HG03442 (cell line): ENCODE data around the gene COX7A2.
A peak's percentile ranks its signal among the peaks of the same experiment; 100 is the strongest.

Experiments used
- ATAC-seq: cut with Tn5 transposase; IDR thresholded peaks from one replicate; pipeline ENCODE4 v1.9.1; 2021; ENCODE audit warnings: mild to moderate bottlenecking, moderate library complexity; ENCODE audit not compliant: unreplicated experiment

Gene COX7A2

GRCh38 chr6:75268988-75269354, 25.4 kb upstream of the COX7A2 start:
- no peak for ATAC-seq

- no peak for ATAC-seq
Observed at GRCh38 chr6:75268121-75268987, 24.8 kb upstream of the COX7A2 start.

- no peak for ATAC-seq
Observed at GRCh38 chr6:75267461-75267860, 23.9 kb upstream of the COX7A2 start.

- peak; percentile 86 for ATAC-seq
Observed at GRCh38 chr6:75266716-75267291, 23.2 kb upstream of the COX7A2 start.

- no peak for ATAC-seq
Observed at GRCh38 chr6:75263401-75263750, 19.8 kb upstream of the COX7A2 start.

GRCh38 chr6:75262716-75263400, 19.3 kb upstream of the COX7A2 start:
- ATAC-seq: no peak

GRCh38 chr6:75261299-75261698, 17.7 kb upstream of the COX7A2 start:
- no peak for ATAC-seq

- no peak for ATAC-seq
Observed at GRCh38 chr6:75257343-75258087, 13.9 kb upstream of the COX7A2 start.

GRCh38 chr6:75250552-75250951, 7.0 kb upstream of the COX7A2 start:
- no peak for ATAC-seq

- ATAC-seq: no peak
Observed at GRCh38 chr6:75249837-75250236, 6.2 kb upstream of the COX7A2 start.

GRCh38 chr6:75246386-75246785, 2.8 kb upstream of the COX7A2 start:
- ATAC-seq: no peak

- ATAC-seq: no peak
Observed at GRCh38 chr6:75244063-75244584, 523 bp upstream of the COX7A2 start.

- no peak for ATAC-seq
Observed at GRCh38 chr6:75236630-75237029, 7.0 kb downstream of the COX7A2 start.

- no peak for ATAC-seq
Observed at GRCh38 chr6:75235271-75235670, 8.3 kb downstream of the COX7A2 start.

- ATAC-seq: no peak
Observed at GRCh38 chr6:75234126-75234865, 9.3 kb downstream of the COX7A2 start.

- no peak for ATAC-seq
Observed at GRCh38 chr6:75233092-75233615, 10.4 kb downstream of the COX7A2 start.

GRCh38 chr6:75230484-75231325, 12.9 kb downstream of the COX7A2 start:
- ATAC-seq: no peak

GRCh38 chr6:75224303-75224926, 19.2 kb downstream of the COX7A2 start:
- ATAC-seq: no peak

GRCh38 chr6:75223428-75223827, 20.2 kb downstream of the COX7A2 start:
- no peak for ATAC-seq
